Smooth muscle cell of the brain vasculature (primary cell): Measurements from ENCODE around the gene HIBADH.
"Not testable (repeated sequence)": the region's sequence is repeated elsewhere in the genome, so short reads cannot be mapped to it uniquely, and the experiment has no call there.

ENCODE experiments used
- DNase-seq: peaks from one replicate; pipeline ENCODE4 v3.0.0-alpha.2; 2012; ENCODE audit warnings: low read depth, low spot score

The HIBADH gene

GRCh38 chr7:27601217-27601616 lies 61.5 kb downstream of the HIBADH start:
- no peak for DNase-seq

- DNase-seq, result no peak
These were observed 62.4 kb downstream of the HIBADH start for GRCh38 chr7:27600247-27600646.

GRCh38 chr7:27595009-27595408 lies 67.7 kb downstream of the HIBADH start:
- no peak for DNase-seq

GRCh38 chr7:27593226-27593625 lies 69.5 kb downstream of the HIBADH start:
- DNase-seq, result no peak

GRCh38 chr7:27590416-27590815 lies 72.3 kb downstream of the HIBADH start:
- no peak for DNase-seq

- no peak for DNase-seq
These were observed 75.3 kb downstream of the HIBADH start for GRCh38 chr7:27587429-27587828.

GRCh38 chr7:27586825-27587224 lies 75.9 kb downstream of the HIBADH start:
- no peak for DNase-seq

- DNase-seq, result no peak
These were observed 76.8 kb downstream of the HIBADH start for GRCh38 chr7:27585781-27586447.

- no peak for DNase-seq
These were observed 80.8 kb downstream of the HIBADH start for GRCh38 chr7:27581906-27582305.

GRCh38 chr7:27581119-27581518 lies 81.6 kb downstream of the HIBADH start:
- DNase-seq, result no peak

GRCh38 chr7:27579565-27579964 lies 83.1 kb downstream of the HIBADH start:
- no peak for DNase-seq

- not testable (repeated sequence) for DNase-seq
These were observed 84.5 kb downstream of the HIBADH start for GRCh38 chr7:27578169-27578568.

GRCh38 chr7:27576360-27576944 lies 86.2 kb downstream of the HIBADH start:
- DNase-seq, result no peak

- DNase-seq, result no peak
These were observed 87.1 kb downstream of the HIBADH start for GRCh38 chr7:27575613-27576012.

GRCh38 chr7:27569106-27569505 lies 93.6 kb downstream of the HIBADH start:
- no peak for DNase-seq

- no peak for DNase-seq
These were observed 95.4 kb downstream of the HIBADH start for GRCh38 chr7:27567266-27567665.

- no peak for DNase-seq
These were observed 97.7 kb downstream of the HIBADH start for GRCh38 chr7:27564881-27565482.

GRCh38 chr7:27560706-27561235 lies 101.9 kb downstream of the HIBADH start:
- DNase-seq, result no peak

GRCh38 chr7:27555670-27556069 lies 107.0 kb downstream of the HIBADH start:
- no peak for DNase-seq

GRCh38 chr7:27554826-27555225 lies 107.9 kb downstream of the HIBADH start:
- no peak for DNase-seq

GRCh38 chr7:27553273-27553672 lies 109.4 kb downstream of the HIBADH start:
- no peak for DNase-seq

- DNase-seq, result no peak
These were observed 110.8 kb downstream of the HIBADH start for GRCh38 chr7:27551803-27552400.

GRCh38 chr7:27549606-27550005 lies 113.1 kb downstream of the HIBADH start:
- DNase-seq, result no peak
